KMS-11 (cell line): Measurements from ENCODE around the gene GALNT2.

ENCODE experiments used
- H2AFZ ChIP-seq: fragments of 200-600 bp; sonication (generic); 2 replicates; pipeline ENCODE4 v1.6.1; 2016; ENCODE audit warnings: antibody characterized with exemption, mixed run types, low read depth
- H3K27ac ChIP-seq: fragments of 200-600 bp; sonication (generic); 2 replicates; pipeline ENCODE4 v1.6.1; 2016; ENCODE audit warnings: mild to moderate bottlenecking, mixed run types
- H3K27me3 ChIP-seq: fragments of 200-600 bp; sonication (generic); 2 replicates; pipeline ENCODE4 v1.6.1; 2017; ENCODE audit warnings: mild to moderate bottlenecking, low read depth, mixed run types, moderate library complexity; ENCODE audit not compliant: insufficient read depth
- H3K36me3 ChIP-seq: fragments of 200-600 bp; sonication (generic); 2 replicates; pipeline ENCODE4 v1.6.1; 2017; ENCODE audit warnings: mild to moderate bottlenecking, mixed run types; ENCODE audit not compliant: insufficient read depth
- H3K4me1 ChIP-seq: fragments of 200-600 bp; sonication (generic); 2 replicates; pipeline ENCODE4 v1.6.1; 2016; ENCODE audit warnings: mild to moderate bottlenecking, low read depth, mixed run types; ENCODE audit not compliant: poor library complexity, severe bottlenecking
- H3K4me2 ChIP-seq: fragments of 200-600 bp; sonication (generic); 2 replicates; pipeline ENCODE4 v1.7.0; 2016; ENCODE audit warnings: mild to moderate bottlenecking, mixed run types
- H3K4me3 ChIP-seq: fragments of 200-600 bp; sonication (generic); IDR thresholded peaks from 2 replicates; pipeline ENCODE4 v1.6.1; 2017; ENCODE audit warnings: low read depth, low read length, mixed read lengths; ENCODE audit not compliant: insufficient read depth
- H3K79me2 ChIP-seq: fragments of 200-600 bp; sonication (generic); 2 replicates; pipeline ENCODE4 v1.6.1; 2016; ENCODE audit warnings: low read depth, mixed run types; ENCODE audit not compliant: insufficient read depth
- H3K9ac ChIP-seq: fragments of 200-600 bp; sonication (generic); 2 replicates; pipeline ENCODE4 v1.6.1; 2016; ENCODE audit warnings: mild to moderate bottlenecking, mixed run types
- H4K20me1 ChIP-seq: fragments of 200-600 bp; sonication (generic); 2 replicates; pipeline ENCODE4 v1.6.1; 2016; ENCODE audit warnings: mild to moderate bottlenecking, mixed run types; ENCODE audit not compliant: insufficient read depth
- CTCF ChIP-seq: fragments of 200-600 bp; sonication (generic); conservative IDR thresholded peaks from 2 replicates; pipeline ENCODE4 v1.6.1; 2017; ENCODE audit warnings: low read depth, mild to moderate bottlenecking, antibody characterized with exemption, low read length, moderate library complexity, mixed read lengths

Gene GALNT2

GRCh38 chr1:230143534-230143933 lies 76.5 kb downstream of the GALNT2 start:
- H3K9ac ChIP-seq = no peak overlapping the region
- no peak overlapping the region for H3K27ac ChIP-seq
- no peak overlapping the region for H3K4me2 ChIP-seq
- H3K4me3 ChIP-seq = no peak overlapping the region
- H3K79me2 ChIP-seq = peaks cover 100% of the 10 kb centered on the region
- peaks cover 79% of the 10 kb centered on the region for H3K4me1 ChIP-seq
- no peaks in the 10 kb centered on the region for H3K27me3 ChIP-seq
- no peak for TF ChIP-seq CTCF
- H3K36me3 ChIP-seq = no peaks in the 10 kb centered on the region
- H2AFZ ChIP-seq = no peak overlapping the region
- 0 out of 2 replicates have a peak, but pooled peaks cover 8% of the 10 kb centered on the region for H4K20me1 ChIP-seq

GRCh38 chr1:230144010-230144614 lies 77.1 kb downstream of the GALNT2 start:
- H3K36me3 ChIP-seq = no peaks in the 10 kb centered on the region
- H3K27me3 ChIP-seq = no peaks in the 10 kb centered on the region
- H4K20me1 ChIP-seq = 0 out of 2 replicates have a peak, but pooled peaks cover 8% of the 10 kb centered on the region
- TF ChIP-seq CTCF = no peak
- no peak overlapping the region for H3K4me2 ChIP-seq
- H3K4me1 ChIP-seq = peaks cover 74% of the 10 kb centered on the region
- H3K9ac ChIP-seq = no peak overlapping the region
- H3K4me3 ChIP-seq = no peak overlapping the region
- peaks cover 100% of the 10 kb centered on the region for H3K79me2 ChIP-seq
- no peak overlapping the region for H3K27ac ChIP-seq
- H2AFZ ChIP-seq = no peak overlapping the region

- Histone ChIP-seq H3K4me3 (no peak overlapping the region), H3K4me2 (no peak overlapping the region; the same call in 1 of the 2 replicates), H4K20me1 (0 out of 2 replicates have a peak, but pooled peaks cover 8% of the 10 kb centered on the region), H3K4me1 (peaks cover 65% of the 10 kb centered on the region), H3K27ac (no peak overlapping the region), H3K27me3 (no peaks in the 10 kb centered on the region), H3K79me2 (peaks cover 100% of the 10 kb centered on the region), H3K36me3 (no peaks in the 10 kb centered on the region), H2AFZ (no peak overlapping the region), H3K9ac (no peak overlapping the region)
- no peak for TF ChIP-seq CTCF
These were observed 77.9 kb downstream of the GALNT2 start for GRCh38 chr1:230144758-230145504.

- no peak overlapping the region for H2AFZ ChIP-seq
- H3K4me1 ChIP-seq = peaks cover 60% of the 10 kb centered on the region
- H3K9ac ChIP-seq = no peak overlapping the region
- H3K4me3 ChIP-seq = no peak overlapping the region
- 0 out of 2 replicates have a peak, but pooled peaks cover 8% of the 10 kb centered on the region for H4K20me1 ChIP-seq
- H3K36me3 ChIP-seq = no peaks in the 10 kb centered on the region
- H3K79me2 ChIP-seq = peaks cover 100% of the 10 kb centered on the region
- no peak for TF ChIP-seq CTCF
- no peak overlapping the region for H3K27ac ChIP-seq
- H3K27me3 ChIP-seq = no peaks in the 10 kb centered on the region
- no peak overlapping the region for H3K4me2 ChIP-seq
These were observed 78.5 kb downstream of the GALNT2 start for GRCh38 chr1:230145505-230145899.
